HEK293T (cell line): Measurements from ENCODE around the gene TDRD9.

Experiments used
- HDGF ChIP-seq: fragments of 450-650 bp; IDR thresholded peaks from 2 replicates; pipeline ENCODE4 v1.6.1; 2017; ENCODE audit warnings: antibody characterized with exemption, borderline replicate concordance
- ZNF384 ChIP-seq: fragments of 450-650 bp; IDR thresholded peaks from 2 replicates; pipeline ENCODE4 v1.6.1; 2016

GRCh38 chr14:104091927-104092771 is 163.9 kb downstream of the TDRD9 start:
- no peak for TF ChIP-seq HDGF
- no peak for TF ChIP-seq ZNF384
